ENCODE results near the gene RNF220. TPM values are rescaled to one million over a fixed set of nuclear protein-coding genes. Genes with fewer than 3 reads are reported as not detected.
"Not testable (repeated sequence)": the region's sequence is repeated elsewhere in the genome, so short reads cannot be mapped to it uniquely, and the experiment has no call there.

The RNF220 gene
- total RNA-seq, 1 donor from 2014 or later: 84.4 TPM

GRCh38 chr1:44662683-44663030, 257.6 kb downstream of the RNF220 start:
- Mint-ChIP-seq H3K36me3 (ENCODE audit: unreplicated experiment) (no peaks in the 10 kb centered on the region), H3K4me3 (ENCODE audit: unreplicated experiment) (no peak overlapping the region), H3K27ac (ENCODE audit: unreplicated experiment) (no peak overlapping the region)

GRCh38 chr1:44663417-44663816, 258.4 kb downstream of the RNF220 start:
- Mint-ChIP-seq H3K9me3 (ENCODE audit: unreplicated experiment) (no peaks in the 10 kb centered on the region), H3K27ac (ENCODE audit: unreplicated experiment) (no peak overlapping the region), H3K27me3 (ENCODE audit: unreplicated experiment) (no peaks in the 10 kb centered on the region), H3K4me1 (ENCODE audit: unreplicated experiment) (peaks cover 7% of the 10 kb centered on the region), H3K36me3 (ENCODE audit: unreplicated experiment) (no peaks in the 10 kb centered on the region), H3K4me3 (ENCODE audit: unreplicated experiment) (no peak overlapping the region)
- TF ChIP-seq, protein P1, sequence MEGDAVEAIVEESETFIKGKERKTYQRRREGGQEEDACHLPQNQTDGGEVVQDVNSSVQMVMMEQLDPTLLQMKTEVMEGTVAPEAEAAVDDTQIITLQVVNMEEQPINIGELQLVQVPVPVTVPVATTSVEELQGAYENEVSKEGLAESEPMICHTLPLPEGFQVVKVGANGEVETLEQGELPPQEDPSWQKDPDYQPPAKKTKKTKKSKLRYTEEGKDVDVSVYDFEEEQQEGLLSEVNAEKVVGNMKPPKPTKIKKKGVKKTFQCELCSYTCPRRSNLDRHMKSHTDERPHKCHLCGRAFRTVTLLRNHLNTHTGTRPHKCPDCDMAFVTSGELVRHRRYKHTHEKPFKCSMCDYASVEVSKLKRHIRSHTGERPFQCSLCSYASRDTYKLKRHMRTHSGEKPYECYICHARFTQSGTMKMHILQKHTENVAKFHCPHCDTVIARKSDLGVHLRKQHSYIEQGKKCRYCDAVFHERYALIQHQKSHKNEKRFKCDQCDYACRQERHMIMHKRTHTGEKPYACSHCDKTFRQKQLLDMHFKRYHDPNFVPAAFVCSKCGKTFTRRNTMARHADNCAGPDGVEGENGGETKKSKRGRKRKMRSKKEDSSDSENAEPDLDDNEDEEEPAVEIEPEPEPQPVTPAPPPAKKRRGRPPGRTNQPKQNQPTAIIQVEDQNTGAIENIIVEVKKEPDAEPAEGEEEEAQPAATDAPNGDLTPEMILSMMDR (IDR thresholded peaks at IDR 0.05): no peak
- DNase-seq (ENCODE audit: extremely low spot score, unreplicated experiment): no peak

More at GRCh38 chr1:44662683-44663030, 257.6 kb downstream of the RNF220 start:
- H3K27me3 Mint-ChIP-seq (ENCODE audit: unreplicated experiment): no peaks in the 10 kb centered on the region
- DNase-seq (ENCODE audit: extremely low spot score, unreplicated experiment): no peak
- H3K4me1 Mint-ChIP-seq (ENCODE audit: unreplicated experiment): peaks cover 7% of the 10 kb centered on the region
- H3K9me3 Mint-ChIP-seq (ENCODE audit: unreplicated experiment): no peaks in the 10 kb centered on the region
- TF ChIP-seq, protein P1 (IDR thresholded peaks at IDR 0.05): no peak

DNA sequence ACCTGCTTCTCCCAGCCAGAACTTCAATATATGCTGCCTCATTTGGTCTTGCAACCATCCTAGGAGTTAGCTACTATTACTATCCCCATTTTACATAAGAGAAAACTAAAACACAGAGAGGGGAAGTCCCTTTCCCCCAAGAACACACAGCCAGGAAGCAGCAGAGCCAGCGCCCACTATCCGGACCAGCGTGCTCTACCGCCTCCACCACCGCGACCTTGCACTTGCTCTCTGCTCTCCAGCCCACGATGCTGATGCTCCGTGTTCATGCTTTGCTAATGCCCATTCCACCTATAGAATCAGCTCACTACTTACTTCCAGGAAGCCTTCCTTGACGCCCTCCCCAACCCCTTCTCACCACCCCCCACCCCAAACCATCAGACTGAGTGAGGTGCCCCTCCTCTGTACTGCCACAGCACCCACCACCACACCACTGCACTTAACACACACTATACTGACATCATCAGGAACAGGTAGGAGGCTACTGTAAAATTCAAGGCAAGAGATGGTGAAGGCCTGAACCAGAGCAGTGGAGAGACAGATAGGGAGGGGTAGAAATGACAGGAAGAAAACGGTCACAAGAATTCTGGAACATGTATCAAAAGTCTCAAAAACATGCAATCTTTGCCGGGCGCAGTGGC, 259.8 kb downstream of the RNF220 start:
- peaks cover 3% of the 10 kb centered on the region for H3K36me3 Mint-ChIP-seq (ENCODE audit: unreplicated experiment)
- no peaks in the 10 kb centered on the region for H3K9me3 Mint-ChIP-seq (ENCODE audit: unreplicated experiment)
- peaks cover 7% of the 10 kb centered on the region for H3K4me1 Mint-ChIP-seq (ENCODE audit: unreplicated experiment)
- H3K27me3 Mint-ChIP-seq (ENCODE audit: unreplicated experiment): no peaks in the 10 kb centered on the region
- H3K4me3 Mint-ChIP-seq (ENCODE audit: unreplicated experiment): no peak overlapping the region
- TF ChIP-seq, protein P1 (IDR thresholded peaks at IDR 0.05): no peak
- no peak overlapping the region for H3K27ac Mint-ChIP-seq (ENCODE audit: unreplicated experiment)
- DNase-seq (ENCODE audit: extremely low spot score, unreplicated experiment): no peak

DNA sequence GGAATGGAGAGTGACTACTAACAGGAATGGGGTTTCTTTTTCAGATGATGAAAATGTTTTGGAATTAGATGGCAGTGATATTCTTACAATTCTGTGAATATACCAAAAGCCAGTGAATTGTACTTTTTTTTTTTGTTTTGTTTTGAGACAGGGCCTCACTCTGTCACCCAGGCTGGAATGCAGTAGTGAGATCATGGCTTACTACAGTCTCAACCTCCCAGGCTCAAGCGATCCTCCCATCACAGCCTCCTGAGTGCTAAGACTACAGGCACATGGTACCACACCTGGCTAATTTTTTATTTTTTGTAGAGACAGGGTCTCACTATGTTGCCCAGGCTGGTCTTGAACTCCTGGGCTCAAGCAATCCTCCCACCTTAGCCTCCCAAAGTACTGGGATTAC, 261.7 kb downstream of the RNF220 start:
- not testable (repeated sequence) for H3K36me3 Mint-ChIP-seq (ENCODE audit: unreplicated experiment); H3K27ac Mint-ChIP-seq (ENCODE audit: unreplicated experiment); H3K27me3 Mint-ChIP-seq (ENCODE audit: unreplicated experiment); H3K4me1 Mint-ChIP-seq (ENCODE audit: unreplicated experiment); H3K4me3 Mint-ChIP-seq (ENCODE audit: unreplicated experiment); DNase-seq (ENCODE audit: extremely low spot score, unreplicated experiment); H3K9me3 Mint-ChIP-seq (ENCODE audit: unreplicated experiment)

GRCh38 chr1:44670751-44671640, 265.9 kb downstream of the RNF220 start:
- H3K9me3 Mint-ChIP-seq (ENCODE audit: unreplicated experiment): no peaks in the 10 kb centered on the region
- peaks cover 3% of the 10 kb centered on the region for H3K36me3 Mint-ChIP-seq (ENCODE audit: unreplicated experiment)
- DNase-seq (ENCODE audit: extremely low spot score, unreplicated experiment): no peak
- no peaks in the 10 kb centered on the region for H3K27me3 Mint-ChIP-seq (ENCODE audit: unreplicated experiment)
- H3K4me3 Mint-ChIP-seq (ENCODE audit: unreplicated experiment): no peak overlapping the region
- peaks cover 29% of the 10 kb centered on the region for H3K4me1 Mint-ChIP-seq (ENCODE audit: unreplicated experiment)
- peak overlapping the region; percentile 95 for H3K27ac Mint-ChIP-seq (ENCODE audit: unreplicated experiment)
- TF ChIP-seq, protein P1 (IDR thresholded peaks at IDR 0.05): no peak

All from osteocyte (in vitro differentiated cells).